Fibroblast of mammary gland (primary cell): ENCODE measurements around the gene SRPRA.

Experiments used
- DNase-seq: peaks from one replicate; pipeline ENCODE4 v3.0.0-alpha.2; 2010; ENCODE audit warnings: low read depth
- H3K4me3 ChIP-seq: 2 replicates; pipeline ENCODE4 v1.5.1; 2011; ENCODE audit warnings: low read depth, mild to moderate bottlenecking, low read length, moderate library complexity; ENCODE audit not compliant: control insufficient read depth
- TF ChIP-seq, protein P1 (sequence below): conservative IDR thresholded peaks from 2 replicates; pipeline ENCODE4 v1.5.1; 2011; ENCODE audit warnings: low read depth, low read length, inconsistent platforms; ENCODE audit not compliant: control insufficient read depth, insufficient read depth

The SRPRA gene, protein sequence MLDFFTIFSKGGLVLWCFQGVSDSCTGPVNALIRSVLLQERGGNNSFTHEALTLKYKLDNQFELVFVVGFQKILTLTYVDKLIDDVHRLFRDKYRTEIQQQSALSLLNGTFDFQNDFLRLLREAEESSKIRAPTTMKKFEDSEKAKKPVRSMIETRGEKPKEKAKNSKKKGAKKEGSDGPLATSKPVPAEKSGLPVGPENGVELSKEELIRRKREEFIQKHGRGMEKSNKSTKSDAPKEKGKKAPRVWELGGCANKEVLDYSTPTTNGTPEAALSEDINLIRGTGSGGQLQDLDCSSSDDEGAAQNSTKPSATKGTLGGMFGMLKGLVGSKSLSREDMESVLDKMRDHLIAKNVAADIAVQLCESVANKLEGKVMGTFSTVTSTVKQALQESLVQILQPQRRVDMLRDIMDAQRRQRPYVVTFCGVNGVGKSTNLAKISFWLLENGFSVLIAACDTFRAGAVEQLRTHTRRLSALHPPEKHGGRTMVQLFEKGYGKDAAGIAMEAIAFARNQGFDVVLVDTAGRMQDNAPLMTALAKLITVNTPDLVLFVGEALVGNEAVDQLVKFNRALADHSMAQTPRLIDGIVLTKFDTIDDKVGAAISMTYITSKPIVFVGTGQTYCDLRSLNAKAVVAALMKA

DNA sequence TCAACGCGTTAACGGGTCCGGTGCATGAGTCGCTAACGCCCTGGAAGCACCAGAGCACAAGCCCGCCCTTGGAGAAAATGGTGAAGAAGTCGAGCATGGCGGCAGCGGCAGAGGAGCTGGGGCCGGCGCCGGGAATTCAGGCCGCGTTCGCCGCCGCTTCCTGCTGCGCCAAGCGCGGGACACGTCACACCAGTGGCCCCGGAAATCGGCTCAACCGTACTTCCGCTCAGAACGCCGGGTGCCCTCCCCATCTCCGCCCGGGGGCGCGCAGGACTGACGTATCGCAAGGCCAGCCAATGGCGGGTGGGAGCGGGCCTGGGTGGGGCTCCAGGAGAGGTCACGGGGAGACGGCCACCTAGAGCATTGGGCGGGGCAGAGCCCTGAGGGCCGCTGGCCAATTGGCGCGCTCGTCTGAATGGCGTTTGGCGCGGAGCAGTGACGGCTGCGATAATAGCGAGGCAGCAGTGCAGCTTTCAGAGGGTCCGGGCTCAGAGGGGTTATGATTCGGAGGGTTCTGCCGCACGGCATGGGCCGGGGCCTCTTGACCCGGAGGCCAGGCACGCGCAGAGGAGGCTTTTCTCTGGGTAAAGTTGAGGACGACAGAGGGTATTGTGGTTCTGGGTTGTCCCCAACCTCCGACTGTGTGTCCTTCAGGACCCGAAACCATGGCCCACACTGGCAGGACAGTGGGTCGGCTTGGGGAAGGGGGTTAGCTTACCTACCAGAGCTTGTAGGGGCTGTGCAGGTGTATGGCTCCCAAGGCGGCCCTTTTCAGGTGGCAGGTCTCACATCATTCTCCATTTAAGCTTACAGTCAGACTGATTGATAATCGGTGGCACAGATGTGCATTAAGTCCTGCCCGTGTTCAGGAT is at the start of gene SRPRA, which contains the start of gene FOXRED1:
Gene SRPRA (minus strand): TSS at position 188 of the 872 bp plus-strand sequence. CDS start 91 bp downstream, at position 97.
Gene FOXRED1 (plus strand): TSS at position 447 of the 872 bp plus-strand sequence. CDS start 53 bp downstream, at position 500.
- TF ChIP-seq, protein P1, sequence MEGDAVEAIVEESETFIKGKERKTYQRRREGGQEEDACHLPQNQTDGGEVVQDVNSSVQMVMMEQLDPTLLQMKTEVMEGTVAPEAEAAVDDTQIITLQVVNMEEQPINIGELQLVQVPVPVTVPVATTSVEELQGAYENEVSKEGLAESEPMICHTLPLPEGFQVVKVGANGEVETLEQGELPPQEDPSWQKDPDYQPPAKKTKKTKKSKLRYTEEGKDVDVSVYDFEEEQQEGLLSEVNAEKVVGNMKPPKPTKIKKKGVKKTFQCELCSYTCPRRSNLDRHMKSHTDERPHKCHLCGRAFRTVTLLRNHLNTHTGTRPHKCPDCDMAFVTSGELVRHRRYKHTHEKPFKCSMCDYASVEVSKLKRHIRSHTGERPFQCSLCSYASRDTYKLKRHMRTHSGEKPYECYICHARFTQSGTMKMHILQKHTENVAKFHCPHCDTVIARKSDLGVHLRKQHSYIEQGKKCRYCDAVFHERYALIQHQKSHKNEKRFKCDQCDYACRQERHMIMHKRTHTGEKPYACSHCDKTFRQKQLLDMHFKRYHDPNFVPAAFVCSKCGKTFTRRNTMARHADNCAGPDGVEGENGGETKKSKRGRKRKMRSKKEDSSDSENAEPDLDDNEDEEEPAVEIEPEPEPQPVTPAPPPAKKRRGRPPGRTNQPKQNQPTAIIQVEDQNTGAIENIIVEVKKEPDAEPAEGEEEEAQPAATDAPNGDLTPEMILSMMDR = no peak
- peak within 1 kb of the TSS; percentile 90 for H3K4me3 ChIP-seq
- peak; percentile 98 for DNase-seq

DNA sequence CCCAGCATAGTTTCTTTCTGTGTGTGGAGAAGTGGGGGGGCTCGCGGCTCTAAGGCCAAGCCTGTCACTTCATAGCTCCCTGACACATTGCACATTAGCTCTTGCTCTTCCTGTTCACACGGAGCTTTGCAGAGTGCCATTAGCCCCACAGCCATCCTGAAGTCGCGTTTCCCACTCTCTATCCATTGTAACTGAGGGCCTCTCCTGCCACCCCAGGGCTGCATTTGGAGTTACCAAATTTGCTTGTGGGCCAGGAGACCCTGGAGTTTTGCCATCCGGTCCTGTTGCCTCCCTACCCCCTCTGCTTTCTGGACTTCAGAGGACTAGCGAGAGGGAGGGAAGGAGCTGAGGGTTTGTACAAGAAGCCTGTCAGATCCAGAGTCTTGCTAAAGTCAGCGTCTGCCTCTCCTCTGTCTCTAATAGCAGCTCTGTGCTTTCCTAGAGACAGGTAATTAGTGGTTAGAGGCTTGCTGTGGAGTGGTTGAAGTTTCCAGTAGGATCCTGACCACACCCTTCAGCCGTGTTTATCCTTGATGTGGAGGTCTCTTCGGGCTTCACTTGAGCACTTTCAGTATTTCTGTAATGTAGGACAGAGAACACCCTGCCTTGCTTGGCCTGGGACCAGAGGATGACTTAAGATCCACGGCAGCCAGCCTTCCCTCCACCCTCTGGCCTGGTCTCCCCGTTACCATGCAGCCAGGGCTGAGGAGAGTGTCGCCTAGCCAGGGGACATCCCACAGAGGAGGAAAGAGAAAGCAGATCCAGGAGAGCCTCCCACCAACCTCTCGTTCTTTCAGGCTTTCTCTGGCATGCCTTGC is 49.3 kb upstream of the SRPRA start:
- TF ChIP-seq, protein P1 = no peak
- peak; percentile 93 for DNase-seq
- peak overlapping the region; percentile 18 for H3K4me3 ChIP-seq

DNA sequence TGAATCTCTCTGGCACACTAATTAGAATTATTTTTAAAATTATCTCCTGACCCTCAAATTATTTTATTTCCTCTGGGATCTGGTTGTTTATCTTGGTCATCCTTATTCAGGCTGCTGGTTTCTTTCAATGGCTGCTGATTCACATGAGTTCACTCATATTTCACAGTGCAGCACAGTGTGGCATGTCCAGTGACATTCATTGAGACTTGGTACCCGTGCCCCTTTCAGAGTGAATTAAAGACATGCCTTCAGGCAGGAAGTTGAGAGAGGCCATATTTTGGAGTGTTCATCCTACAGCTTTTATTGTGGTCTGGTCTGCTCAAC is 48.7 kb upstream of the SRPRA start:
- peak; percentile 34 for DNase-seq
- H3K4me3 ChIP-seq = no peak overlapping the region
- TF ChIP-seq, protein P1 = no peak

DNA sequence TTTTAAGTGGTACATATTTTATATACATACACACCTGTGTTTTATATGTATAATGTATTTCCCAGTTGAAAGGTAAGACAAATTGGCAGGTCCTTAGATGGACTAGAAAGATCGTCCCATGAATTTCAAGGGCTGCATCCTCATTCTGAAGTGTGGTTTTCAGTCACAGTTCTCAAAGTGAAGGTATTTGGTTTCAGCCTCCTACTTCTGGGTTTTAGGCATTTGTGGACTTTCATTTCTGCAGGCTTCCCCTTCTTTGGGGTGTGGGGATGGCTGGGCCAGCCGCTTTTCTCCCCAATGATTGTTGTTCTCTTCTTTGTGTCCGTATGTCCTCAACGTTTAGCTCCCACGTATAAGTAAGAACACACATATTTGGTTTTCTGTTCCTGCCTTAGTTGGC is 45.1 kb upstream of the SRPRA start:
- no peak for DNase-seq
- TF ChIP-seq, protein P1 = no peak
- no peak overlapping the region for H3K4me3 ChIP-seq

DNA sequence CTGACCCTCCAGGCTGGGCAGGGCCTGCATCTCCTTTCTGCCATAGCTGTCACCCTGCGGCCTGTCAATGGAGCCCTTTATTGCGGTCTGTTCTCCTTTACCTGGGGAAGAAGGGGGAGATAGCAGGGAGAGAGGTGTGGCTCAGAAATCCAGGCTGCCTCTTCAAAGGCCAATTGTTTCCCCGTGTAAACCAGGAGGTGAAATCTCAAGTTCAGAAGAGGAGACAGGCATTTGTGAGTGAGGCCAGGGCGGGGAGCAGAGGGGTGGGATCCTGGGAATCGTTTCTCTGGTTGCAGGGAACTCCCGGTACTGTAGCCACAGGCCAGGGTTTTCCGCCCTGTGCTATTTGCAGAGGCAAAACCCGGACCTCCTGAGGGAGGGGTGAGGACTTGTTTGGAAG is 44.3 kb upstream of the SRPRA start:
- TF ChIP-seq, protein P1 = no peak
- no peak for DNase-seq
- no peak overlapping the region for H3K4me3 ChIP-seq
